ENCODE measurements around the gene MAN2B2. TPM values are rescaled to one million over a fixed set of nuclear protein-coding genes. Genes with fewer than 3 reads are reported as not detected.
"Not testable (repeated sequence)": the region's sequence is repeated elsewhere in the genome, so short reads cannot be mapped to it uniquely, and the experiment has no call there.

The MAN2B2 gene
- total and polyA plus RNA-seq, 8 donors = 6.1 to 49.4 (median 13.9) TPM

GRCh38 chr4:6622744-6623143 lies 47.8 kb downstream of the MAN2B2 start:
- Histone ChIP-seq H3K27me3 (no peaks in the 10 kb centered on the region), H3K9me3 (no peaks in the 10 kb centered on the region), H3K27ac (no peak overlapping the region), H3K4me3 (no peak overlapping the region), H3K36me3 (peaks cover 23 to 43% (median 41%) of the 10 kb centered on the region in 4 donors), H3K4me1 (no peaks in the 10 kb centered on the region)
- no peak for TF ChIP-seq POLR2A (IDR thresholded peaks at IDR 0.05)
- no peak for TF ChIP-seq CTCF (IDR thresholded peaks at IDR 0.05)
- no peak for TF ChIP-seq POLR2AphosphoS5 (IDR thresholded peaks at IDR 0.05)
- no peak for TF ChIP-seq EP300 (IDR thresholded peaks at IDR 0.05)
- no peak for DNase-seq
- intact Hi-C loops (cut with DNase I; ENCODE audit: low total_unique reads) = no loop called here
- 88 to 100% (median 93%) methylated on average over 2 of the region's 2 CpGs for WGBS, 5 donors

GRCh38 chr4:6625256-6625655 lies 50.3 kb downstream of the MAN2B2 start:
- DNase-seq = no peak
- H3K27me3 ChIP-seq = no peaks in the 10 kb centered on the region
- no peak overlapping the region for H3K27ac ChIP-seq
- no peaks in the 10 kb centered on the region for H3K9me3 ChIP-seq
- peaks cover 0 to 18% (median 16%) of the 10 kb centered on the region in 4 donors for H3K36me3 ChIP-seq
- H3K4me1 ChIP-seq = no peaks in the 10 kb centered on the region
- 80 to 86% (median 85%) methylated on average over 9 of the region's 9 CpGs for WGBS, 5 donors
- no peak for TF ChIP-seq POLR2AphosphoS5 (IDR thresholded peaks at IDR 0.05)
- no peak for TF ChIP-seq POLR2A (IDR thresholded peaks at IDR 0.05)
- TF ChIP-seq EP300 (IDR thresholded peaks at IDR 0.05) = no peak
- TF ChIP-seq CTCF (IDR thresholded peaks at IDR 0.05) = no peak
- H3K4me3 ChIP-seq = no peak overlapping the region
- intact Hi-C loops (cut with DNase I; ENCODE audit: low total_unique reads) = no loop called here

GRCh38 chr4:6626066-6626465 lies 51.1 kb downstream of the MAN2B2 start:
- H3K9me3 ChIP-seq = no peaks in the 10 kb centered on the region
- intact Hi-C loops (cut with DNase I; ENCODE audit: low total_unique reads) = no loop called here
- no peaks in the 10 kb centered on the region for H3K4me1 ChIP-seq
- H3K36me3 ChIP-seq = peaks cover 0 to 10% (median 8%) of the 10 kb centered on the region in 4 donors
- DNase-seq = no peak
- H3K4me3 ChIP-seq = no peak overlapping the region
- H3K27ac ChIP-seq = no peak overlapping the region
- no peaks in the 10 kb centered on the region for H3K27me3 ChIP-seq
- no peak for TF ChIP-seq POLR2A (IDR thresholded peaks at IDR 0.05)
- no peak for TF ChIP-seq EP300 (IDR thresholded peaks at IDR 0.05)
- TF ChIP-seq CTCF (IDR thresholded peaks at IDR 0.05) = no peak
- no peak for TF ChIP-seq POLR2AphosphoS5 (IDR thresholded peaks at IDR 0.05)
- 81 to 93% (median 90%) methylated on average over 11 of the region's 11 CpGs for WGBS, 5 donors

- Histone ChIP-seq H3K9me3 (no peaks in the 10 kb centered on the region), H3K27ac (no peak overlapping the region), H3K4me3 (no peak overlapping the region), H3K4me1 (peaks cover 0 to 2% (median 0%) of the 10 kb centered on the region in 4 donors), H3K36me3 (no peaks in the 10 kb centered on the region), H3K27me3 (no peaks in the 10 kb centered on the region)
- no peak for TF ChIP-seq POLR2A (IDR thresholded peaks at IDR 0.05)
- TF ChIP-seq EP300 (IDR thresholded peaks at IDR 0.05) = no peak
- TF ChIP-seq CTCF (IDR thresholded peaks at IDR 0.05) = no peak
- no peak for TF ChIP-seq POLR2AphosphoS5 (IDR thresholded peaks at IDR 0.05)
- WGBS, 5 donors = 65 to 75% (median 69%) methylated on average over 3 of the region's 3 CpGs
- intact Hi-C loops (cut with DNase I; ENCODE audit: low total_unique reads) = no loop called here
- no peak for DNase-seq
Observed at GRCh38 chr4:6627832-6628231, 52.8 kb downstream of the MAN2B2 start.

- DNase-seq; intact Hi-C loops (cut with DNase I; ENCODE audit: low total_unique reads); H3K9me3 ChIP-seq; H3K27me3 ChIP-seq; H3K27ac ChIP-seq; H3K4me3 ChIP-seq; H3K4me1 ChIP-seq; H3K36me3 ChIP-seq: not testable (repeated sequence)
- WGBS, 5 donors = 77 to 100% (median 90%) methylated on average over 1 of the region's 1 CpG
Observed at GRCh38 chr4:6628484-6628883, 53.5 kb downstream of the MAN2B2 start.
